ENCODE measurements around the gene VPS8.
"Not testable (repeated sequence)": the region's sequence is repeated elsewhere in the genome, so short reads cannot be mapped to it uniquely, and the experiment has no call there.

The VPS8 gene

DNA sequence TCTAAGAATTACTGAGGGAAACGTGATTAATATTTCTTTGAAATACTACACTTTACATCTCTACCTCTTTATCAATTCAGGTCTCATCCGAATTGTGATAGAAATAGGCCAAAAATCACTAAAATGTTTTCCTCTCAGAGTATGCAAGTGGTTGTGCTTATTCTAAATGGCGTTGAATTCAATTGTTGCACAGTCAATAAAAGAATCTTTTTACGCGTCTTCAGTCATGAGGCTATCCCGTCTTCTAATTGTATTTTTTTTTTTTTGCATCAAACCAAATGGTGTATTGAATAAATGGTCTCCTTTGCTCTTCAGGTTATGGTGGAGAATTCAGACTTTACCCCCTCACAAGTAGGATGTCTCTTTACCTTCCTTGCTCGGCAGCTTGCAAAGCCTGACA lies 112.6 kb downstream of the VPS8 start:
- Histone ChIP-seq H2AFZ (ENCODE audit: low read length, unreplicated experiment) (no peak overlapping the region), H3K4me1 (ENCODE audit: control insufficient read depth, insufficient read depth, low read length, unreplicated experiment) (no peaks in the 10 kb centered on the region), H3K27ac (ENCODE audit: low read depth, low read length) (no peak overlapping the region), H3K4me3 (ENCODE audit: low read depth, low read length) (no peak overlapping the region), H3K36me3 (ENCODE audit: insufficient read depth, low read length) (no peaks in the 10 kb centered on the region), H3K27me3 (ENCODE audit: insufficient read depth, low read length) (no peaks in the 10 kb centered on the region), H3K79me2 (ENCODE audit: control insufficient read depth, insufficient read depth, low read length, unreplicated experiment) (no peaks in the 10 kb centered on the region)

DNA sequence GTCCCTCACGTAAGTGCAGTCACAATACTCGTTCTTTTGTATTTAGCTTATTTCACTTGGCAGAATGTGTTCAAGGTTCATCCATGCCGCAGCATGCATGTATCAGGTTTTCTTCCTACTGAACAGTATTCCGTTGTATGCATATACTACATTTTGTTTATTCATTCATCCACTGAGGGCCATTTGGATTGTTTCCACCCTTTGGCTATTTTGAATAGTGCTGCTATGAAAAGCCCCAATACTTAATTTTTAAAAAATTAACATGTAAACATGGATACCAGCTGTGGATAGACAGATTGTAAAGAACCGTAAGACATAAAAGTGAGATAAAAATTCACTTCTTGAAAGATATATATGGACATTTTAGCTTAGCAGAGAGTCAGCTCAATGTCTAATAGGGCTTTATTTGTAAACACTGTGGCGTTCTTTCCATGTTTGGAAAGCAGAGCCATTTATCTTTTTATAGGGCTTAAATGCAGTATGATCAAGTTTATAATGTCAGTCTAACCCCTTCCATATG lies 115.9 kb downstream of the VPS8 start:
- Histone ChIP-seq H3K79me2 (ENCODE audit: control insufficient read depth, insufficient read depth, low read length, unreplicated experiment) (no peaks in the 10 kb centered on the region), H2AFZ (ENCODE audit: low read length, unreplicated experiment) (no peak overlapping the region), H3K4me3 (ENCODE audit: low read depth, low read length) (no peak overlapping the region), H3K4me1 (ENCODE audit: control insufficient read depth, insufficient read depth, low read length, unreplicated experiment) (no peaks in the 10 kb centered on the region), H3K27me3 (ENCODE audit: insufficient read depth, low read length) (no peaks in the 10 kb centered on the region), H3K27ac (ENCODE audit: low read depth, low read length) (no peak overlapping the region), H3K36me3 (ENCODE audit: insufficient read depth, low read length) (no peaks in the 10 kb centered on the region)

DNA sequence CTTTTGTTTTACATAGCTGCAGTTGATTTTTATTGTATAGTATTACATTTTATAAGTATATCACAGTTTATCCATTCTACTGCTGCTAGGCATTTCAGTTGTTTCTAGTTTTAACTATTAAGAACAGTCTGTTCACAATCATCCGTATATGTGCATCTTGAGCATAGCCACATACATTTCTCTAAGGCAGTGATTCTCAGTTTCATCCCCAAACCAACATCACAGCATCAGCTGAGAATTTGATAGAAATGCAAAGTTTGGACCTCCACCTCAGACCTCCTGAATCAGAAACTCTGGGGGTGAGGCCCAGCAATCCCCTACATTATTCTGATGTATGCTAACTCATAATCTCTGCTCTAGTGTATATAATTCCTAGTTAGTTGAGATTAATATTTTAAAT lies 120.8 kb downstream of the VPS8 start:
- Histone ChIP-seq H3K27me3 (ENCODE audit: insufficient read depth, low read length) (no peaks in the 10 kb centered on the region), H3K36me3 (ENCODE audit: insufficient read depth, low read length) (0 out of 2 replicates have a peak, but pooled peaks cover 3% of the 10 kb centered on the region), H3K4me1 (ENCODE audit: control insufficient read depth, insufficient read depth, low read length, unreplicated experiment) (no peaks in the 10 kb centered on the region), H3K4me3 (ENCODE audit: low read depth, low read length) (no peak overlapping the region), H3K27ac (ENCODE audit: low read depth, low read length) (no peak overlapping the region), H3K79me2 (ENCODE audit: control insufficient read depth, insufficient read depth, low read length, unreplicated experiment) (no peaks in the 10 kb centered on the region), H2AFZ (ENCODE audit: low read length, unreplicated experiment) (no peak overlapping the region)

DNA sequence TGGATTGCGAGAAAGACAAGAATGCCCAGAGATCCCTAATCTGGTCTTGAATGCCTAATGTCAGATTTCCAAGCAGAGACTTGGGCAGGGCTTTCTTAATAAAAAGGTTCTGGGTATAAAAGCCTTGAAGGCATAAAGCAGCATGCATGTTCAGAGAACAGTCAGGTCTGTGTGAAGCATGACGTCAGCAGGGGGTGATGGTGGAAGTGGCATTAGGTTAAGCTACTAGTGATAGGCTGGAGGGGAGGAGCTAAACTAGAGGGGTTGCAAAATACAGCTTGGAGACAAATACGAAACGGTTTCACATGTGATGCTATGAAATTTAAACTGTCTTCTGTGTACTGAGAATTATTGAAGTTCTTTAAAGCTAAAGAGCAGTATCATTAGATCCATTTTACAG lies 125.6 kb downstream of the VPS8 start:
- no peak overlapping the region for H2AFZ ChIP-seq (ENCODE audit: low read length, unreplicated experiment)
- H3K27ac ChIP-seq (ENCODE audit: low read depth, low read length): no peak overlapping the region
- no peaks in the 10 kb centered on the region for H3K4me1 ChIP-seq (ENCODE audit: control insufficient read depth, insufficient read depth, low read length, unreplicated experiment)
- no peak overlapping the region for H3K4me3 ChIP-seq (ENCODE audit: low read depth, low read length)
- H3K79me2 ChIP-seq (ENCODE audit: control insufficient read depth, insufficient read depth, low read length, unreplicated experiment): no peaks in the 10 kb centered on the region
- no peaks in the 10 kb centered on the region for H3K27me3 ChIP-seq (ENCODE audit: insufficient read depth, low read length)
- H3K36me3 ChIP-seq (ENCODE audit: insufficient read depth, low read length): 0 out of 2 replicates have a peak, but pooled peaks cover 3% of the 10 kb centered on the region

DNA sequence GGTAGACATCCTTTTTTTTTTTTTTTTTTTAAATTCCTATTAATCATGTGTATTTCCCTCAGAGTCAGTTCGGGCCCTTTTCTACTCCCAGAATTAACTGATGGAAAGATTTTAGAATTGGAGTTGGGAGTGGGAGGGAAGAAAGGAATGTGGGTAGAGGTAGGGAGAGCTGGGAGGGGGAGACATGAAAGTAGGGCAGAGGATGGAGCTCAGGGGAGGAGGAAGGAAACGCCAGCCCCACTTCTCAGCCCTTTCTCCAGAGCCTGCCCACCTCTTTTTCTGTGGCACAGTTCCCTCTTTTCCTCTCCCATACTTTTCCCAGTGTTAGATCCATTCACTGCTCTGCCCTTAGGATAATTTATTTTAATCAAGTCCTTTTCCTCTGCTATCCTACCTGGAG lies 129.4 kb downstream of the VPS8 start:
- no peak overlapping the region for H3K27ac ChIP-seq (ENCODE audit: low read depth, low read length)

DNA sequence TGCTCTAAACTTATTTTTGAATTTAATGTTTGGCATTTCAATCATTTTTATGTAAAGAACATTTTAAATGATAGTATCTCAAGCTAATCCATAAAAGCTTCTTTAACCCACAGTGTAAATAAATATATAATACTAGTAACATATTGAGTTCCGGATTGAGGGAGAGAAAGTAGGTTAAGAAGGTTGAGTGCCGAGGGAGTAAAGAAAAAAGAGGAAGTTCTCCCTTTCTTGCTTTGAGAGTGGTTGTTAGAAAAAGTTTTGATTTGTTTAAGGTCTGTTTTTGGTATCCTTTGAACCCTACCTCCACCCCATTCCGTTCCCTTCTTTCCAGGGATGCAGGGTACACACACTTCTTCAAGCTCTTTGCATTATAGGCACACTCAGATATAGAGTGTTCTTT lies 130.8 kb downstream of the VPS8 start:
- no peaks in the 10 kb centered on the region for H3K27me3 ChIP-seq (ENCODE audit: insufficient read depth, low read length)
- H3K27ac ChIP-seq (ENCODE audit: low read depth, low read length): no peak overlapping the region
- H3K4me1 ChIP-seq (ENCODE audit: control insufficient read depth, insufficient read depth, low read length, unreplicated experiment): no peaks in the 10 kb centered on the region
- H3K4me3 ChIP-seq (ENCODE audit: low read depth, low read length): no peak overlapping the region
- H3K36me3 ChIP-seq (ENCODE audit: insufficient read depth, low read length): no peaks in the 10 kb centered on the region
- H2AFZ ChIP-seq (ENCODE audit: low read length, unreplicated experiment): no peak overlapping the region
- H3K79me2 ChIP-seq (ENCODE audit: control insufficient read depth, insufficient read depth, low read length, unreplicated experiment): no peaks in the 10 kb centered on the region

More for the DNA sequence above, 129.4 kb downstream of the VPS8 start:
- Histone ChIP-seq H3K36me3 (ENCODE audit: insufficient read depth, low read length) (no peaks in the 10 kb centered on the region), H3K4me1 (ENCODE audit: control insufficient read depth, insufficient read depth, low read length, unreplicated experiment) (no peaks in the 10 kb centered on the region), H3K79me2 (ENCODE audit: control insufficient read depth, insufficient read depth, low read length, unreplicated experiment) (no peaks in the 10 kb centered on the region), H3K27me3 (ENCODE audit: insufficient read depth, low read length) (no peaks in the 10 kb centered on the region), H3K4me3 (ENCODE audit: low read depth, low read length) (no peak overlapping the region), H2AFZ (ENCODE audit: low read length, unreplicated experiment) (no peak overlapping the region)

DNA sequence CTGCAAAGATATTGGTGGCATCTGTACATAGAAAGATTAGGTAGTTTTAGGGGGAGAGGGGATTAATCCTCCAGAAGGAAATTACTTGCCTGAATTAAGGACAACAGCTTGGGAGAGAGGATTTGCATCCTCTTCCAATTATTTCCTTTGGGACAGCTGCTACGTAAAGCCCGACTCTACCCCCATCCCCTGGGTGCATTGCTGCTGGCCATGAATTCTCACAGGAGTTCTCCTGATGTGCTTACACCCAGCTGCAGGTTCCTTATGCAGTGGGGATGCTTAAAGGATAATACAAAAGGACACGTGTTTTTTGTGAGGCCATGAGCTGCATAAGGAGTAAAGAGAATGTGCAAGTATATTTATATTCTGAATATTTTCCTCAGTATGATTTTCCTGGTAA lies 132.3 kb downstream of the VPS8 start:
- H3K4me3 ChIP-seq (ENCODE audit: low read depth, low read length): no peak overlapping the region
- no peak overlapping the region for H3K27ac ChIP-seq (ENCODE audit: low read depth, low read length)
- no peaks in the 10 kb centered on the region for H3K36me3 ChIP-seq (ENCODE audit: insufficient read depth, low read length)
- H3K79me2 ChIP-seq (ENCODE audit: control insufficient read depth, insufficient read depth, low read length, unreplicated experiment): no peaks in the 10 kb centered on the region
- no peak overlapping the region for H2AFZ ChIP-seq (ENCODE audit: low read length, unreplicated experiment)
- H3K4me1 ChIP-seq (ENCODE audit: control insufficient read depth, insufficient read depth, low read length, unreplicated experiment): no peaks in the 10 kb centered on the region
- no peaks in the 10 kb centered on the region for H3K27me3 ChIP-seq (ENCODE audit: insufficient read depth, low read length)

DNA sequence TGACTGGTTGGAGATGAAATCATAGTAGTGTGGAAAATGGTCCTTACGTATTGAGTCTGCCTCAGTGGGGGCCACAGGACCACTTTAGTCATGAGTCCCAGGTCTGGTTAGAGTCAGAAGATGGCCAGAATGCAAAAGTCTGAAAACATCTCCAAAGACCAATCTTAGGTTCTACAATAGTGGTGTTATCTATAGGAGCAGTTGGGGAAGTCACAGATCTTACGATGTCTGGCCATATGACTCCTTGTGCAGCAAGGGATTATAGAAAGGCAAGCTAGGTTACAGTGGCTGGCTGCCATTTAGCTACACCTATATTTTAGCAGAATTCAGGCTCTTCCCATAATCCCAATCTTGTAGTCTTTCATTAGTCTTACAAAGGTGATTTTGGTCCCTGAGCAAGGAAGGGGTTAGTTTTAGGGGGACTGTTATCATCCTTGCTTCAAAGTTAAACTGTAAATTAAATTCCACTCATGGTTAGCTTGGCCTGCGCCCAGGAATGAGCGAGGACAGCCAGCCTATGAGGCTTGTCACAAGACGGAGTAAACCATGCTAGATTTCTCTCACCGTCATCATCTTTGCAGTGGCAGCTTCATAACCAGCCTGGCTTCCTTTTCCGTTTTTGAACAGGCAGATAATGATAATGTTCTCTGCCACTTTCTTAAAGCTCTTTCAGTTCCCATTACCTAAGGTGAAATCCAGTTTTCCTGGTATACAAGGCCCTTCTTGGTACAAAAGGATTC lies 134.1 kb downstream of the VPS8 start:
- Histone ChIP-seq H3K4me1 (ENCODE audit: control insufficient read depth, insufficient read depth, low read length, unreplicated experiment) (no peaks in the 10 kb centered on the region), H2AFZ (ENCODE audit: low read length, unreplicated experiment) (no peak overlapping the region), H3K79me2 (ENCODE audit: control insufficient read depth, insufficient read depth, low read length, unreplicated experiment) (no peaks in the 10 kb centered on the region), H3K27ac (ENCODE audit: low read depth, low read length) (no peak overlapping the region), H3K4me3 (ENCODE audit: low read depth, low read length) (no peak overlapping the region), H3K27me3 (ENCODE audit: insufficient read depth, low read length) (no peaks in the 10 kb centered on the region), H3K36me3 (ENCODE audit: insufficient read depth, low read length) (no peaks in the 10 kb centered on the region)

DNA sequence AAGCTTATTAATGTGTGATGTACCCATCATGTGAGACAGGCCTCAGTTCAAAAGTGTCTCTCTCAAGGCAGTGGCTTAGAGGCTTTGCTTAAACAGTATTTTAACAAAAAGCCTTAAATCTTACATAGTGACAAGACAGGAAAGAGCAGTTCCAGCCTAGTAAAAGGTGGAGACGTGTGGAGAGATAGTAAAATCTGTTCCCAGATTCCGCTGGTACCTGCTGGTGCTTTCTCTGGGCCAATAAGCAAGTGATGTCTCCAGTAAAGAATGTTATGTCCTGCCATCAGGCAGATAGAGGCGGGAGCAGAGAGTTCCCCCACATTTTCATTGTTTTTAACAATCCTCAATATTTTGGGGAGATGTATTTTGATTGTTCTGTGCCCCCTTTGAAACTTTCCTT lies 135.0 kb downstream of the VPS8 start:
- Histone ChIP-seq H3K79me2 (ENCODE audit: control insufficient read depth, insufficient read depth, low read length, unreplicated experiment) (no peaks in the 10 kb centered on the region), H2AFZ (ENCODE audit: low read length, unreplicated experiment) (no peak overlapping the region), H3K4me1 (ENCODE audit: control insufficient read depth, insufficient read depth, low read length, unreplicated experiment) (no peaks in the 10 kb centered on the region), H3K27ac (ENCODE audit: low read depth, low read length) (no peak overlapping the region), H3K27me3 (ENCODE audit: insufficient read depth, low read length) (no peaks in the 10 kb centered on the region), H3K36me3 (ENCODE audit: insufficient read depth, low read length) (no peaks in the 10 kb centered on the region), H3K4me3 (ENCODE audit: low read depth, low read length) (no peak overlapping the region)

DNA sequence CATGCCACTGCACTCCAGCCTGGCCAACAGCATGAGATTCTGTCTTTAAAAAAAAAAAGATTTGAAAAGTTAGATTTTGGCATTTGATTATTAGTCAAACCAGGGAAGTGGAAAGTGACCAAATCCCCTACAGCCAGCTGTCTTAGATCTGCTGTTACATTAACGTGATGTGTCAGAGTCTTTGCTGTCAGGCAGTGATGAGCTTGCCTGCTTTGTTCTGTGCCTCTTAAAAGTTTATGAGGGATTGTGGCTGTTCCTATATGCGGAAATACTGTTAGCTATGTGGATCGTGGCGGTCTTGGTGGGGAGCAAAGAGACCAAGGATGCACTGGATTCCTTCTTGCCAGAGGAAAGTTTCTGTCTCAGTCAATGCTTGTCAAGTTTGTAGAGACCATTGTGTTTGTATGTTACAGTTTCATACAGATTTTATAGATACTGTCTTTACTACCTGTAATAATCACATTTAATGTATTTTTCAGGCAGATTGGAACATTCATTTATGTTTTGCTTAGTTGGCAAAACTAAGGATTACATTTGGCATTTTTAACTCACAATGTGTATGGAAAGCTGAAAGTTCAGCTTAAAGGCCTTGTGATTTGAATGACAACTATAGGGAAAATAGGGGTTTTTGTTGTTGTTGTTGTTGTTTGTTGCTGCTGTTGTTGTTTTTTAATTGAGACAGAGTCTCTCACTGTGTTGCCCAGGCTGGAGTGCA lies 137.4 kb downstream of the VPS8 start:
- H3K4me1 ChIP-seq (ENCODE audit: control insufficient read depth, insufficient read depth, low read length, unreplicated experiment): no peaks in the 10 kb centered on the region

DNA sequence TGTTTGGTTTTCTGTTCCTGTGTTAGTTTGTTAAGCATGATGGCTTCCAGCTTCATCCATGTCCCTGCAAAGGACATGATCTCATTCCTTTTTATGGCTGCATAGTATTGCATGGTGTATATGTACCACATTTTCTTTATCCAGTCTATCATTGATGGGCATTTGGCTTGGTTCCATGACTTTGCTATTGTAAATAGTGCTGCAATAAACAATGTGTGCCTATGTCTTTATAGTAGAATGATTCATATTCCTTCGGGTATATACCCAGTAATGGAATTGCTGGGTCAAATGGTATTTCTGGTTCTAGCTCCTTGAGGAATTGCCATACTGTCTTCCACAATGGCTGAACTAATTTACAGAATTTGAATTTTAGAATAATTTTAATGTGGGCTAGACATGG lies 138.8 kb downstream of the VPS8 start:
- H2AFZ ChIP-seq (ENCODE audit: low read length, unreplicated experiment); H3K79me2 ChIP-seq (ENCODE audit: control insufficient read depth, insufficient read depth, low read length, unreplicated experiment); H3K4me3 ChIP-seq (ENCODE audit: low read depth, low read length); H3K27ac ChIP-seq (ENCODE audit: low read depth, low read length); H3K36me3 ChIP-seq (ENCODE audit: insufficient read depth, low read length); H3K4me1 ChIP-seq (ENCODE audit: control insufficient read depth, insufficient read depth, low read length, unreplicated experiment); H3K27me3 ChIP-seq (ENCODE audit: insufficient read depth, low read length): not testable (repeated sequence)

More for the DNA sequence above, 137.4 kb downstream of the VPS8 start:
- H3K36me3 ChIP-seq (ENCODE audit: insufficient read depth, low read length): no peaks in the 10 kb centered on the region
- H3K79me2 ChIP-seq (ENCODE audit: control insufficient read depth, insufficient read depth, low read length, unreplicated experiment): no peaks in the 10 kb centered on the region
- no peak overlapping the region for H3K27ac ChIP-seq (ENCODE audit: low read depth, low read length)
- no peak overlapping the region for H2AFZ ChIP-seq (ENCODE audit: low read length, unreplicated experiment)
- no peaks in the 10 kb centered on the region for H3K27me3 ChIP-seq (ENCODE audit: insufficient read depth, low read length)
- no peak overlapping the region for H3K4me3 ChIP-seq (ENCODE audit: low read depth, low read length)
